Suprapubic skin (tissue), 4 donors: ENCODE results near the gene LMBR1L. TPM values are rescaled to one million over a fixed set of nuclear protein-coding genes. Genes with fewer than 3 reads are reported as not detected.

Source experiments
- DNase-seq, 2 donors: peaks; one replicate each; pipeline ENCODE4 v3.0.0-alpha.2; 2019; ENCODE audit warnings: low spot score in 2 of 2
- H3K27ac ChIP-seq: fragments of 200-600 bp; sonication (generic); one replicate; pipeline ENCODE4 v1.5.1; 2019
- H3K27me3 ChIP-seq: fragments of 200-600 bp; sonication (generic); one replicate; pipeline ENCODE4 v1.5.1; 2019
- H3K36me3 ChIP-seq: fragments of 200-600 bp; sonication (generic); one replicate; pipeline ENCODE4 v1.5.1; 2019
- H3K4me1 ChIP-seq: fragments of 200-600 bp; sonication (generic); one replicate; pipeline ENCODE4 v1.5.1; 2019
- H3K4me3 ChIP-seq: fragments of 200-600 bp; sonication (generic); one replicate; pipeline ENCODE4 v1.5.1; 2019; ENCODE audit warnings: mild to moderate bottlenecking
- H3K9me3 ChIP-seq: fragments of 200-600 bp; sonication (generic); one replicate; pipeline ENCODE4 v1.5.1; 2019
- EP300 ChIP-seq: sonication (generic); formaldehyde crosslinking; IDR thresholded peaks from one replicate; pipeline ENCODE4 v1.6.1; 2017; ENCODE audit warnings: antibody characterized with exemption
- POLR2A ChIP-seq, 2 donors: fragments of 450-650 bp; IDR thresholded peaks; one replicate each; pipeline ENCODE4 v1.6.1; 2017; ENCODE audit warnings: antibody characterized with exemption in 2 of 2, mild to moderate bottlenecking in 2 of 2, moderate library complexity in 2 of 2
- POLR2AphosphoS5 ChIP-seq, 3 donors: sonication (generic); formaldehyde crosslinking; IDR thresholded peaks; one replicate each; pipeline ENCODE4 v1.6.1; 2017; ENCODE audit warnings: antibody characterized with exemption in 3 of 3
- WGBS: methylation state at CpG from one replicate; pipeline ENCODE4 v1.1.5; 2018; 5-methylcytosine and 5-hydroxymethylcytosine counted together
- total RNA-seq, 4 donors: library from RNA; depleted of rRNA; stranded (reverse); fragments of >200 nt; gene quantifications; one replicate each; pipeline ENCODE4 v1.1.0, GENCODE V29; 2016
- TF ChIP-seq, protein P1 (sequence below), 2 donors: fragments of 200-600 bp in 1 of 2; fragments of 450-650 bp in 1 of 2; sonication (generic) in 1 of 2; IDR thresholded peaks; one replicate each; pipeline ENCODE4 v1.5.1; 2016 to 2019; ENCODE audit warnings: antibody characterized with exemption in 2 of 2, mild to moderate bottlenecking in 1 of 2, moderate library complexity in 1 of 2

The LMBR1L gene
- total RNA-seq, 4 donors from 2014 or later, result 25.3 to 152 (median 62.3) TPM

GRCh38 chr12:49079793-49080192, 30.9 kb downstream of the LMBR1L start:
- 69% methylated on average over 1 of the region's 1 CpG for WGBS
- no peak for DNase-seq
- H3K27ac ChIP-seq, result no peak overlapping the region

GRCh38 chr12:49070971-49071370, 39.7 kb downstream of the LMBR1L start:
- DNase-seq, result no peak
- Histone ChIP-seq H3K9me3 (no peaks in the 10 kb centered on the region), H3K4me1 (peaks cover 14% of the 10 kb centered on the region), H3K36me3 (no peaks in the 10 kb centered on the region), H3K27me3 (no peaks in the 10 kb centered on the region), H3K4me3 (no peak overlapping the region), H3K27ac (no peak overlapping the region)
- 92% methylated on average over 11 of the region's 11 CpGs for WGBS
- TF ChIP-seq, protein P1, sequence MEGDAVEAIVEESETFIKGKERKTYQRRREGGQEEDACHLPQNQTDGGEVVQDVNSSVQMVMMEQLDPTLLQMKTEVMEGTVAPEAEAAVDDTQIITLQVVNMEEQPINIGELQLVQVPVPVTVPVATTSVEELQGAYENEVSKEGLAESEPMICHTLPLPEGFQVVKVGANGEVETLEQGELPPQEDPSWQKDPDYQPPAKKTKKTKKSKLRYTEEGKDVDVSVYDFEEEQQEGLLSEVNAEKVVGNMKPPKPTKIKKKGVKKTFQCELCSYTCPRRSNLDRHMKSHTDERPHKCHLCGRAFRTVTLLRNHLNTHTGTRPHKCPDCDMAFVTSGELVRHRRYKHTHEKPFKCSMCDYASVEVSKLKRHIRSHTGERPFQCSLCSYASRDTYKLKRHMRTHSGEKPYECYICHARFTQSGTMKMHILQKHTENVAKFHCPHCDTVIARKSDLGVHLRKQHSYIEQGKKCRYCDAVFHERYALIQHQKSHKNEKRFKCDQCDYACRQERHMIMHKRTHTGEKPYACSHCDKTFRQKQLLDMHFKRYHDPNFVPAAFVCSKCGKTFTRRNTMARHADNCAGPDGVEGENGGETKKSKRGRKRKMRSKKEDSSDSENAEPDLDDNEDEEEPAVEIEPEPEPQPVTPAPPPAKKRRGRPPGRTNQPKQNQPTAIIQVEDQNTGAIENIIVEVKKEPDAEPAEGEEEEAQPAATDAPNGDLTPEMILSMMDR (IDR thresholded peaks at IDR 0.05), result no peak
- TF ChIP-seq POLR2AphosphoS5 (IDR thresholded peaks at IDR 0.05) (no peak), POLR2A (IDR thresholded peaks at IDR 0.05) (no peak), EP300 (no peak)

More at GRCh38 chr12:49079793-49080192, 30.9 kb downstream of the LMBR1L start:
- Histone ChIP-seq H3K9me3 (no peaks in the 10 kb centered on the region), H3K4me1 (no peaks in the 10 kb centered on the region), H3K4me3 (no peak overlapping the region), H3K36me3 (no peaks in the 10 kb centered on the region), H3K27me3 (no peaks in the 10 kb centered on the region)
- no peak for TF ChIP-seq EP300

DNA sequence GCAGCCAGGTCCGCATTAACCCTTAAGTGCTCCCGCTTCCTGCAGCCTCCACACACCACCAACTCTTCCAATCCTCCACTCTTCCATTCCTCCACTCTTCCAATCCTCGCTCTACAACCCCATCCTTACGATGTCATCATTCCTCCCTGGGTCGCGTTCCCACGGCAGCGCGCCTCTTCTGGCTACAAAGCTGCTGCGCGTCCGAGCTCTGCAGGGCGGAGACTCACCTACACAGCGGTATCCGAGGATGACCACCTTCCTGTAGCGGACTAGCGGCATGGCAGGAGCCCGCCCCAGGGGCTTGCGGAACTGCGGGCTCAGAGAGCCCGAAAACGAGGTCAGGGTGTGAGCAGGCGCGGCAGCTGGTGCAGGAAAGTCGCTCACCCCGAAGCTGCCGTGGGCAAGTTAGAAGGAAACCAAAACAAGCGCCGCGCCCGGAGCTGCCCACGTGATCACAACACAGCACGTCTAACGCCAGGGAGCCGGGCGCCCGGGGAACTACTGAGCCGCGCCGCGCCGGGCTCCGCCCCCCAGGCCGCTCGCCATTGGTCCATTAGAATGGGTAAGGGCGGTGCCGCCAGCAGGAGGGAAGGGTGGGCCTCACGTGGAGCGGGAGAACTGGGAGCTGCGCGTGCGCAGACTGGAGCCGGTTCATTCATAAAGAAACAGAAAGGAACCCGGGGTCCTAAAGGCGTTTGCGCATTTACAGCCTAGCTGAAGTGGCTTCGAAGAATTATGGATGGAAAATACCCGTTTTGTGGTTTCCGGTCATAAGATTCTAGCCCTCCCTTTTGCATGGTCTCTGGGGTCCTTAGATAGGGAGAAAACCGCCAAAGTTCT, 40.9 kb downstream of the LMBR1L start, which contains the start of gene RHEBL1:
RHEBL1 (minus strand) TSS at position 473 of the 840 bp plus-strand sequence; CDS start at position 279, 194 bp downstream.
- no peaks in the 10 kb centered on the region for H3K9me3 ChIP-seq
- under 1% methylated on average over 18 of the region's 60 CpGs for WGBS
- peak within 1 kb of the TSS; percentile 80 for H3K27ac ChIP-seq
- DNase-seq, result peak; percentile 99
- no peaks in the 10 kb centered on the region for H3K36me3 ChIP-seq
- peak within 1 kb of the TSS; percentile 84 for H3K4me3 ChIP-seq
- TF ChIP-seq, protein P1 (IDR thresholded peaks at IDR 0.05), result peak in 1 of 2 donors; percentile 10
- TF ChIP-seq EP300, result no peak
- peaks cover 14% of the 10 kb centered on the region for H3K4me1 ChIP-seq
- H3K27me3 ChIP-seq, result no peaks in the 10 kb centered on the region

DNA sequence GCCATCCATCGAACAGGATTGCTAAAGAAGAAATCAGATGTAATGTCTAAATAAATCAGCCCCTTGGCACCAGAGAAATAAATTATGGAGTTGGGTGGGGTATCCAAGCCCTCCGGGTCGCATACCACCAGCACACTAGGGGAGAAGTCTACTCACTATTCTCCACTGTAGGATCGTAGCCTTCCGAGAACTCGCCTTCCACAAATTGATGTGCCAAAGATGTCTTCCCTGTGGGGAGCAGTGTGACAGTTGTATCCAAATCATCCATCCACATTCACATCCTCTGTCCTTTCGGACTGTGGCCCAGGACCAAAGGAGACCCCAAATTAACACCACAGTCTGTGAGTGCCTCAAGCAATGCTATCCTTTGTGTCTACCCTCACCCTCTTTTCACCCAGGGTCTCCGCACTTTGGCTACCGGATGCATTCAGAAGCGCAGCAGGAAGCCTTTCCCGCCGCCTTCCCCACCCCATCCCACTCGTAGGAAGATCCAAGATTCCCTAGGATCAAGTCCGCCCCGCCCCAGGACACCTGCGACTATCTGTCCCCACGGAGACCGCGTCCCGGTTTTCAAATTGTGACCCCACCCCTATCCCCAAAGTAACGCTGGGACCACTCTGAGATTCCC, 41.7 kb downstream of the LMBR1L start:
- Histone ChIP-seq H3K4me1 (peaks cover 14% of the 10 kb centered on the region), H3K4me3 (peak overlapping the region; percentile 84), H3K27ac (peak overlapping the region; percentile 80), H3K9me3 (no peaks in the 10 kb centered on the region), H3K36me3 (no peaks in the 10 kb centered on the region), H3K27me3 (no peaks in the 10 kb centered on the region)
- no peak for DNase-seq
- WGBS, result 11% methylated on average over 21 of the region's 21 CpGs
- TF ChIP-seq EP300, result no peak
- no peak for TF ChIP-seq POLR2AphosphoS5 (IDR thresholded peaks at IDR 0.05)
- TF ChIP-seq, protein P1 (IDR thresholded peaks at IDR 0.05), result no peak
- no peak for TF ChIP-seq POLR2A (IDR thresholded peaks at IDR 0.05)

- Histone ChIP-seq H3K27ac (no peak overlapping the region), H3K36me3 (no peaks in the 10 kb centered on the region), H3K4me1 (peaks cover 18% of the 10 kb centered on the region), H3K9me3 (no peaks in the 10 kb centered on the region), H3K27me3 (no peaks in the 10 kb centered on the region), H3K4me3 (no peak overlapping the region)
- TF ChIP-seq, protein P1 (IDR thresholded peaks at IDR 0.05), result no peak
- no peak for TF ChIP-seq EP300
- WGBS, result 77% methylated on average over 4 of the region's 4 CpGs
- no peak for DNase-seq
These were observed 44.5 kb downstream of the LMBR1L start for GRCh38 chr12:49066120-49066519.
